Keratinocyte (primary cell): ENCODE data around the gene PRIMPOL. TPM values are rescaled to one million over a fixed set of nuclear protein-coding genes. Genes with fewer than 3 reads are reported as not detected.

Source experiments
- DNase-seq: peaks from one replicate; pipeline ENCODE4 v3.0.0-alpha.2; 2011; ENCODE audit warnings: low read depth, missing footprints, low spot score
- FAIRE-seq: peaks from 2 replicates; lab custom pipeline; 2011; peaks lifted over from hg19 to GRCh38; lab: Jason Lieb, UNC
- H2AFZ ChIP-seq: 2 replicates; pipeline ENCODE4 v1.6.0; 2012; ENCODE audit warnings: low read length, control low read depth, inconsistent platforms; ENCODE audit not compliant: control insufficient read depth
- H3K27ac ChIP-seq: 2 replicates; pipeline ENCODE4 v1.5.1; 2011; ENCODE audit warnings: low read length; ENCODE audit not compliant: control insufficient read depth, insufficient read depth
- H3K27me3 ChIP-seq: 3 replicates; pipeline ENCODE4 v1.6.0; 2011; ENCODE audit warnings: low read length; ENCODE audit not compliant: control insufficient read depth, insufficient read depth; ENCODE audit errors: extremely low read depth
- H3K36me3 ChIP-seq, 2 experiments: 2 replicates in 1 of 2; 3 replicates in 1 of 2; pipeline ENCODE4 v1.5.1; 2011; ENCODE audit warnings: low read length in 2 of 2, mild to moderate bottlenecking in 1 of 2; ENCODE audit not compliant: control insufficient read depth in 2 of 2, insufficient read depth in 2 of 2; ENCODE audit errors: extremely low read depth in 1 of 2
- H3K4me1 ChIP-seq: 3 replicates; pipeline ENCODE4 v1.5.1; 2011; ENCODE audit warnings: low read length; ENCODE audit not compliant: control insufficient read depth, insufficient read depth; ENCODE audit errors: extremely low read depth
- H3K4me2 ChIP-seq: 3 replicates; pipeline ENCODE4 v1.6.0; 2011; ENCODE audit warnings: low read depth, low read length; ENCODE audit not compliant: control insufficient read depth, insufficient read depth; ENCODE audit errors: extremely low read depth
- H3K4me3 ChIP-seq, 3 experiments: fragments of 200-600 bp in 1 of 3; sonication (generic) in 1 of 3; 2 replicates in 2 of 3; 3 replicates in 1 of 3; pipeline ENCODE4 v1.5.1; 2011 to 2016; ENCODE audit warnings: low read length in 3 of 3, mild to moderate bottlenecking in 3 of 3, control low read depth in 2 of 3, inconsistent platforms in 1 of 3, low read depth in 1 of 3, mixed read lengths in 1 of 3, mixed run types in 1 of 3, moderate library complexity in 1 of 3; ENCODE audit not compliant: control insufficient read depth in 2 of 3, insufficient read depth in 2 of 3; ENCODE audit errors: extremely low read depth in 1 of 3
- H3K79me2 ChIP-seq: 2 replicates; pipeline ENCODE4 v1.6.0; 2012; ENCODE audit warnings: low read length; ENCODE audit not compliant: control insufficient read depth, insufficient read depth
- H3K9ac ChIP-seq: 3 replicates; pipeline ENCODE4 v1.6.0; 2011; ENCODE audit warnings: low read length; ENCODE audit not compliant: control insufficient read depth, insufficient read depth; ENCODE audit errors: extremely low read depth
- H3K9me1 ChIP-seq: 3 replicates; pipeline ENCODE4 v1.6.0; 2011; ENCODE audit warnings: low read length; ENCODE audit not compliant: control insufficient read depth, insufficient read depth; ENCODE audit errors: extremely low read depth
- H3K9me3 ChIP-seq: 2 replicates; pipeline ENCODE4 v1.5.1; 2012; ENCODE audit warnings: low read depth, low read length; ENCODE audit not compliant: control insufficient read depth
- H4K20me1 ChIP-seq: 3 replicates; pipeline ENCODE4 v1.6.0; 2011; ENCODE audit warnings: low read length; ENCODE audit not compliant: control insufficient read depth, insufficient read depth; ENCODE audit errors: extremely low read depth
- CTCF ChIP-seq, 3 experiments: IDR thresholded peaks in 1 of 3; conservative IDR thresholded peaks in 1 of 3; optimal IDR thresholded peaks in 1 of 3; 2 replicates in 2 of 3; 3 replicates in 1 of 3; pipeline versions ENCODE3 to v1.5.1; 2011; ENCODE audit warnings: low read length in 3 of 3, mild to moderate bottlenecking in 3 of 3, moderate library complexity in 2 of 3, control low read depth in 1 of 3, inconsistent platforms in 1 of 3; ENCODE audit not compliant: insufficient read depth in 2 of 3; ENCODE audit errors: extremely low read depth in 1 of 3
- EZH2 ChIP-seq: IDR thresholded peaks from one replicate; pipeline ENCODE4 v1.6.1; 2012; ENCODE audit warnings: inconsistent platforms, mild to moderate bottlenecking, low read length, moderate library complexity
- dilution Hi-C: fragments of 300-500 bp; cut with MboI; formaldehyde crosslinking; loops from one replicate; pipeline ENCODE4 v1.7.0; 2020; ENCODE audit warnings: low sequenced_read_pairs; ENCODE audit not compliant: extremely low pct_ligation_motif_present
- polyA plus RNA-seq, 5 experiments: library from polyadenylated mRNA; depleted of rRNA in 3 of 5; stranded (reverse) in 3 of 5; stranded (forward) in 1 of 5; unstranded in 1 of 5; fragments of >200 nt; gene quantifications; 1 replicate in 1 of 5; 2 replicates in 3 of 5; 3 replicates in 1 of 5; pipeline versions ENCODE4 v1.2.1 to v1.2.3, GENCODE V29; 2011 to 2012; ENCODE audit warnings: missing spikeins in 2 of 5, low read depth in 1 of 5, low replicate concordance in 1 of 5

PRIMPOL gene
- polyA plus RNA-seq, 1 donor (not counting 4 experiments of a cell fraction or from before 2014, with no cell fraction given), result 22.8 TPM

GRCh38 chr4:184671101-184671500, 21.6 kb downstream of the PRIMPOL start:
- H3K27ac ChIP-seq, result peak overlapping the region; percentile 56
- FAIRE-seq, result peak; percentile 32
- H3K36me3 ChIP-seq, result peaks cover 15 to 26% of the 10 kb centered on the region in 2 experiments
- no peaks in the 10 kb centered on the region for H4K20me1 ChIP-seq
- TF ChIP-seq CTCF (optimal IDR thresholded peaks at IDR 0.05 in 1 of 3, IDR thresholded peaks at IDR 0.05 in 1 of 3, conservative IDR thresholded peaks at IDR 0.05 in 1 of 3; ENCODE audit: extremely low read depth in 1 of 3, insufficient read depth in 2 of 3, low read length in 3 of 3) (no peak), EZH2 (no peak)
- dilution Hi-C loops, result no loop called here
- H3K4me2 ChIP-seq, result peak overlapping the region; percentile 56
- H3K4me1 ChIP-seq, result peaks cover 9% of the 10 kb centered on the region
- H3K9me1 ChIP-seq, result no peaks in the 10 kb centered on the region
- no peaks in the 10 kb centered on the region for H3K79me2 ChIP-seq
- peak overlapping the region; percentile 60 for H3K9ac ChIP-seq
- H3K27me3 ChIP-seq, result no peaks in the 10 kb centered on the region
- H2AFZ ChIP-seq, result peak overlapping the region; percentile 86
- no peaks in the 10 kb centered on the region for H3K9me3 ChIP-seq
- DNase-seq, result no peak
- H3K4me3 ChIP-seq, result peak overlapping the region in 2 of 3 experiments; percentile 25 to 37

GRCh38 chr4:184672741-184673140, 23.2 kb downstream of the PRIMPOL start:
- dilution Hi-C loops, result no loop called here
- Histone ChIP-seq H3K9ac (no peak overlapping the region), H3K4me3 (no peak overlapping the region), H2AFZ (no peak overlapping the region), H3K27ac (no peak overlapping the region), H3K9me3 (no peaks in the 10 kb centered on the region), H3K36me3 (peaks cover 10 to 19% of the 10 kb centered on the region in 2 experiments), H3K79me2 (no peaks in the 10 kb centered on the region), H3K27me3 (no peaks in the 10 kb centered on the region), H3K9me1 (no peaks in the 10 kb centered on the region), H3K4me2 (no peak overlapping the region), H3K4me1 (peaks cover 9% of the 10 kb centered on the region), H4K20me1 (no peaks in the 10 kb centered on the region)
- DNase-seq (no peak), FAIRE-seq (no peak)
- TF ChIP-seq EZH2, result no peak
- TF ChIP-seq CTCF (optimal IDR thresholded peaks at IDR 0.05 in 1 of 3, IDR thresholded peaks at IDR 0.05 in 1 of 3, conservative IDR thresholded peaks at IDR 0.05 in 1 of 3; ENCODE audit: extremely low read depth in 1 of 3, insufficient read depth in 2 of 3, low read length in 3 of 3), result no peak
